Urinary bladder (tissue), 4 donors: ENCODE data around the gene PLCB2. TPM values are rescaled to one million over a fixed set of nuclear protein-coding genes. Genes with fewer than 3 reads are reported as not detected.

Experiments used
- DNase-seq: peaks from one replicate; pipeline ENCODE4 v3.0.0-alpha.2; 2015; ENCODE audit errors: extremely low spot score
- H3K27ac ChIP-seq: one replicate; pipeline ENCODE4 v1.5.1; 2013; ENCODE audit warnings: low read depth, mild to moderate bottlenecking, moderate library complexity
- H3K36me3 ChIP-seq: one replicate; pipeline ENCODE4 v1.6.1; 2013; ENCODE audit warnings: mild to moderate bottlenecking, moderate library complexity; ENCODE audit not compliant: insufficient read depth
- H3K4me1 ChIP-seq: one replicate; pipeline ENCODE4 v1.6.1; 2013; ENCODE audit warnings: mild to moderate bottlenecking, moderate library complexity; ENCODE audit not compliant: insufficient read depth
- H3K4me3 ChIP-seq: one replicate; pipeline ENCODE4 v1.5.1; 2013; ENCODE audit warnings: low read depth, low read length
- WGBS: extraction: QIAGEN DNeasy Blood & Tissue Kit; methylation state at CpG from one replicate; pipeline ENCODE4 v1.1.7; 2013; 5-methylcytosine and 5-hydroxymethylcytosine counted together
- polyA plus RNA-seq: library from polyadenylated mRNA; stranded (reverse); fragments of 200-250 nt; gene quantifications from one replicate; pipeline ENCODE4 v1.2.3, GENCODE V29; 2013
- total RNA-seq: library from RNA; depleted of rRNA; stranded (reverse); fragments of >200 nt; gene quantifications from one replicate; pipeline ENCODE4 v1.2.3, GENCODE V29; 2014
- donor health status: healthy with polysubstance abuse.
- donor health status: healthy.

PLCB2 gene
- total and polyA plus RNA-seq, 2 donors, result 3.9 to 9.8 TPM

DNA sequence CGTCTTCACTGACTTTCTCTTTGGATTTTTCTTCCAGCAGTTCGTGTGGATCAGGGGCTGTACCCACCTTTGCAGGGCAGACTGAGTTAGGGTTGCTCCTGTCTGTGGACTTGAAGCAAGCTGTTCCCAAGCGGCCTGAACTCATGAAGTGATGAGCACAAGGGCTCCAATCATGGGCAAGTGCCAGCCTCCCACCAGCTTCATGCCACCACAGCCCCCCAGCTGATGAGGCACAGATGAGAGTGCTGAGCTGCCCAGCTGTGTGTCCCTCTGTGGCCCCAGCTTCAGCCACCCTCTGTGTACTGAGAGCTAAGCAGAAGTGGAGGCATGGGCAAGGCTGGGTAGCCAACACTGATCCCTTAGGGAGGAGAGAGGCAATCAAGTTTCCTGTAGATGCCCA, 3.3 kb upstream of the PLCB2 start:
- no peaks in the 10 kb centered on the region for H3K36me3 ChIP-seq
- WGBS, result 63% methylated on average over 3 of the region's 3 CpGs
- H3K4me3 ChIP-seq, result no peak overlapping the region
- no peak overlapping the region for H3K27ac ChIP-seq
- H3K4me1 ChIP-seq, result no peaks in the 10 kb centered on the region
- DNase-seq, result no peak

DNA sequence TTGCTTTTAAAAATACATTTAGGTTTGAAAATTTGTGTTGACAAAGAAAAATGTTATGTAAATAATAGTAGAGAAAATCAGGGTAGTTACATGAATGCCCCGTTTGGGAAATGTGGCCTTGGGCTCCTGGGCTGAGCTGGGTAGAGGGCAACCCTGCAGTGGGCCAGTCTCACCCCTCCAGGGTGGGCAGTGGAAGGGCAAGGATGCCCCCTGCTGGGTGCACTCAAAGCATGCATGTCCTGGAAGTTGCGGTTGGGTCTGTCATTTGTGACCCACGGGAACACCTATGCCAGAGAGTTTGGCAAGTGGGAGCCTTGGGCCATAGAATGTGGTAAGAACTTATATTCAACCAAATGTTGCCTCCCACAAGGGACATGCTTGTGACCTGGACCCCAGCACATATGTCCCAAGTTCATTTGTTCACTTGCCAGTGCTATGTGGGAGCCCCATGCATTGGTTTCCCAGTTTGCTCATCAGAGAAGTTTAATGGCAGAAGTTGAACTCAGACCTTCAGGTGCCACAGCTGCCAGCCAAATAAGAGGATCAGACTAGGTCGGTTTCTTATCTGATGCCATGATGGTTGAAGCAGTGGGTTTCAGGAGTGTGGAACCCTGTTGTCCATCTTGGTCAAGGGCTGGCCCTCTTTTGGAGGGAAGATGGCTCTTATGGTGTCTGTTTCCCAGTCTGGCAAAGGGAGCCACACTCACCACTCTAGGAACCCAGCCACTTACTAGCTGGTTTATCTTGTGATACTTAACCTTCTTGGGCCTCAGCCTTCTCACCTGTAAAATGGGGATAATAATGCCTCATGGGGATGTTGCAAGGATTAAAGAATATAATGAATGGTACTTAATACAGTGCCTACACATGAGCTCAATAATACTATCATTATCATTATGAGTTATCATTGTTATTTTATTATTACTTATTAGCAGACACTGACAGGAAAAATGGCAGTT, 2.5 kb upstream of the PLCB2 start:
- H3K27ac ChIP-seq, result no peak overlapping the region
- DNase-seq, result no peak
- H3K4me1 ChIP-seq, result no peaks in the 10 kb centered on the region
- no peak overlapping the region for H3K4me3 ChIP-seq
- H3K36me3 ChIP-seq, result no peaks in the 10 kb centered on the region
- 20% methylated on average over 4 of the region's 4 CpGs for WGBS

DNA sequence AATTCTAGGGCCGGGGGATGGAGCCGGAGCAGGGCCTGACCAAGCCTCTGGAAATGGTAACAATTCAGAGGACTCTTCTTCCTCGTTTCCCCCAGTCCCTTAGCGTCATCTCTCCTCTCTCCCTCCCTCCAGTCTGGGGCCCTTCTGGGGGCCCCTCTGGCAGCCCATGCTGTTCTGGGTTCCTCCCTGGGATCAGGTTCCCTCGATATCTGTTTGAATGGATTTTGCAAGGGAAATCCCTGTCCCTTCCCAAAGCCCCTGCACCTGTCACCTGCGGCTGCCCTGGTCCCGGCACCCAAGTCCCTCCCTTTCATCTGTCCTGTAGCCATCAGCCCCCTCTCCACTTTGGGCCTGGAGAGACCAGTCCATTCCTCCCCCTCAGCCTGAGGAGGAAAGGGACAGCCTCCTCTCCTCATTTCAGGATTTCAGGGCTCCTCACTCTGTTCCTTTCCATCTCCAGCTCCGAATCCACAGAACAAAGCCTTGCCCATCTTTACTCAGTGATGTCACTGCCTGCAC, 1.7 kb upstream of the PLCB2 start:
- Histone ChIP-seq H3K4me1 (no peaks in the 10 kb centered on the region), H3K36me3 (no peaks in the 10 kb centered on the region), H3K27ac (no peak overlapping the region), H3K4me3 (no peak overlapping the region)
- 77% methylated on average over 8 of the region's 8 CpGs for WGBS
- no peak for DNase-seq

DNA sequence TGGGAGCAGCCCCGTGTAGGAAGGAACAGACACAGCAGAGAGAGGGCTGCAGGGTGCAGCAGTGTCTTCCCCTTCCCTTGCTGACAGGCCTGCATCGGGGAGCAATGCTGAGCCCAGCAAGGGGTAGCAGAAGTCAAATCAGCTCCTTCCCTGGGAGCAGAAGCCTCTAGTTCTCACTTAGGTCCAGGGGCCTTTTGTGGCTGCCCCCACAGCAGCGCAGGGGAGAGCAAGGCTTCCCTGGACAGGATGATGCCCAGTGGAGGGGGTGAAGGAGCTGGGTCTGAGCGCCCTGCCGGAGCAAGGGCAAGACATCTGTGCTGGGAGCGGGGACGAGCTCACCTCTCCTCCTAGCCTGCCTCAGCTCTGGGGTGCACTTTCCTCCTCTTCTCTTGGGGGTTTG, 827 bp downstream of the PLCB2 start:
- DNase-seq, result no peak
- H3K36me3 ChIP-seq, result no peaks in the 10 kb centered on the region
- H3K27ac ChIP-seq, result no peak overlapping the region
- 69% methylated on average over 7 of the region's 7 CpGs for WGBS
- H3K4me3 ChIP-seq, result no peak overlapping the region
- H3K4me1 ChIP-seq, result no peaks in the 10 kb centered on the region

DNA sequence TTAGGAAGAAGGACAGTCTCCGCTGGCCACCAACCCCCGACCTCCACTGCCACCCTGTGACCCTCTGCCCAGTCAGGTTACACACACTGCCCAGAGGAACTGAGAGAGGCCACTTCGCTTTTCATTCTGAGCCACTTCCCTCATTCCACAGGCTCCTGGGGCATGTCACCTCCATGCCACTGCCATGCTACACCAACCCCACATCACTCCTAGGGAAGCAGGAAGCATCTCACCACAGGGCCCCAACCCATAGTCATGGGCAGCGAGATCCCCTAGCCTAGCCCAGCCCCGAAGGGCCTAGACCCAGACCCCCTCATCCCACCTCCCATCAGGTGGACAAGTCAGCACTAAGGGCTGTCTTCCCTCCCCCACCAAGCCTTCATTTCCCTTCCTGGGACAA, 1.4 kb downstream of the PLCB2 start:
- Histone ChIP-seq H3K36me3 (no peaks in the 10 kb centered on the region), H3K4me1 (no peaks in the 10 kb centered on the region), H3K27ac (no peak overlapping the region), H3K4me3 (no peak overlapping the region)
- WGBS, result 90% methylated on average over 5 of the region's 5 CpGs
- DNase-seq, result no peak

DNA sequence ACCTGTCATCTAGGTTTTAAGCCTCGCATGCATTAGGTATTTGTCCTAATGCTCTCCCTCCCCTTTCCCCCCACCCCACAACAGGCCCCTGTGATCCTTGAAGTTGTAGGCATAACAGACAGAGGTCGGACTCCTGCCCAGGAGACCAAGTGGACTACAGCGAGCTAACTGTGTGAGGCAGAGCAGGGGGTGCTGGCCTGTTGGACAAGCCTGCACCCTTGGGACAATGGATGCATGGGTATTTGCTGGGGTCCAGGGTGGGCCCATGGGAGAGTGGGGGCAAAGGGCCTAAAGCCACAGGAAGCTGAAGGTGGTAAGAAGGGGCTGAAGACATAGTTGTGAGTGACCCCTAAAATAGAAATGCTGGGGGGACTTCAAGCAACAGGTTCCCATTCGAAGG, 2.5 kb downstream of the PLCB2 start:
- WGBS, result 94% methylated on average over 4 of the region's 4 CpGs

DNA sequence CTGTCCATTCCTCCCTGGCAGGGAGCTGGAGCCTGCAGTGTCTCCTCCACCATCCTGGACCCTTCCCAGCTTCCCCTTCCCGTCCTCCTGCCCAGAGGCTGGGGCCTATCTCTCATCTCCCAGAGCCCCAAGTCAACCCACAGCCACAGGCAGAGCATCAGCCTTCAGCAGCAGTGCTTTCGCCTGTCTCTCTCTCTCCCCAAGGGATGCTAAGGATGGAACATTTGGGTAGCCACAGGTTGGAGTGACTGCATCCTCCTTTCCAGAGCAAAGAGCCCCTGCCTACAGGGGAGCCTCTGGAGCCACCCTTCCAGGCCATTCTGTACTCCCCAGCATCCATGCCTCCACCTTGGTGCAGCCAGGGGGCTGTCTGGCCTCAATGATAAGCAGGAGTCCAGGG, 4.2 kb downstream of the PLCB2 start:
- Histone ChIP-seq H3K4me3 (no peak overlapping the region), H3K27ac (no peak overlapping the region), H3K4me1 (no peaks in the 10 kb centered on the region), H3K36me3 (no peaks in the 10 kb centered on the region)
- DNase-seq, result no peak
- WGBS, result 93% methylated on average over 2 of the region's 2 CpGs

More for the DNA sequence above, 2.5 kb downstream of the PLCB2 start:
- Histone ChIP-seq H3K4me1 (no peaks in the 10 kb centered on the region), H3K4me3 (no peak overlapping the region), H3K36me3 (no peaks in the 10 kb centered on the region), H3K27ac (no peak overlapping the region)
- DNase-seq, result no peak

DNA sequence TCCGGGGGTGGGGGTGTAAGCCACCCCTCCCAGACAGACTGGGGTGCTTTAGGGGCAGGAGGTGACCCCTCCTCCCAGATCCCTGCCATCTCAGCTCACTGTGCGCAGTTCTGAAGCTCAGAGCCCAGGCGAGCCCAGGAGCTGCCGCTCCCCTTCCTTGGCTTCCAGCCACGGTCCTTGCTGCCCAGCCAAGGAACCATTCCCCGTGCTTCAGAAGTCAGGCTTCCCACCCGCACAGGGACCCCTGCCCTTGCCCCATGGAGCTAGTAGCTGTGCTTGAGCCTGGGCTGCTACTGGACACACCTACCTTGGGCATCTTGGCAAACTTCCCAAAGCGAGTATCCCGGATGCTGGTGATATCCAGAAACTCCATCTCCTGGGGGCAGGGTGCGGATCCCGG, 4.8 kb downstream of the PLCB2 start:
- no peaks in the 10 kb centered on the region for H3K4me1 ChIP-seq
- no peak overlapping the region for H3K27ac ChIP-seq
- H3K36me3 ChIP-seq, result no peaks in the 10 kb centered on the region
- DNase-seq, result no peak
- WGBS, result 64% methylated on average over 11 of the region's 11 CpGs
- H3K4me3 ChIP-seq, result no peak overlapping the region

DNA sequence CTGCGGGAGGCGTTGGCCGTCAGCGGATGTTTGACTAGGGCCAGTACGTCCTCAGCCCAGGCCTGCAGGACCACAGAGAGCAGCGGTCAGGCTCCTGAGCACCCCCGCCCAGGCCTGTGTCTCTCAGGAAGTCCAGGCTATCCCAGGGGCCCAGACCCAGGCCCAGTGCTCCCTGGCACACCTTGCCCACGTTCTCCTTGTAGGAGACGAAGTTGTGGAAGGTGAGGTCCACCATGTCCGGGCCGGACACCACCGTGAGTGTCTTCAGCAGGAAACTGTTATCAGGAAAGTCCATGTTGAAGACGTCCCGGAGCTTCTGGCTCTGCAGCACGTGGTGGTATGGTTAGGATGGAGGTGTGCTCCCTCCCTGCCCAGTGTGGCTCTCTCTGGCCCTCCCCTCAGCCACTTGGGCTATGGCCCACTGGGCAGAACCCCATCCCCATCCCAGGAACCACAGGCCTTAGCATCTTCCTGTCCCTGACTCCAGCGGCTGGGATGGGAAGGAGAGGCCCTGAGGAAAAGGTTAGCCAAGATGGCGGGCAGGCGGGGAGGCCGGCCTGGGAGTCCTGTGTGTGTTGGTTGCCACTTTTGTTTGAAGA, 5.3 kb downstream of the PLCB2 start:
- H3K27ac ChIP-seq, result no peak overlapping the region
- no peak overlapping the region for H3K4me3 ChIP-seq
- DNase-seq, result no peak
- H3K4me1 ChIP-seq, result no peaks in the 10 kb centered on the region
- 95% methylated on average over 19 of the region's 19 CpGs for WGBS
- H3K36me3 ChIP-seq, result no peaks in the 10 kb centered on the region

DNA sequence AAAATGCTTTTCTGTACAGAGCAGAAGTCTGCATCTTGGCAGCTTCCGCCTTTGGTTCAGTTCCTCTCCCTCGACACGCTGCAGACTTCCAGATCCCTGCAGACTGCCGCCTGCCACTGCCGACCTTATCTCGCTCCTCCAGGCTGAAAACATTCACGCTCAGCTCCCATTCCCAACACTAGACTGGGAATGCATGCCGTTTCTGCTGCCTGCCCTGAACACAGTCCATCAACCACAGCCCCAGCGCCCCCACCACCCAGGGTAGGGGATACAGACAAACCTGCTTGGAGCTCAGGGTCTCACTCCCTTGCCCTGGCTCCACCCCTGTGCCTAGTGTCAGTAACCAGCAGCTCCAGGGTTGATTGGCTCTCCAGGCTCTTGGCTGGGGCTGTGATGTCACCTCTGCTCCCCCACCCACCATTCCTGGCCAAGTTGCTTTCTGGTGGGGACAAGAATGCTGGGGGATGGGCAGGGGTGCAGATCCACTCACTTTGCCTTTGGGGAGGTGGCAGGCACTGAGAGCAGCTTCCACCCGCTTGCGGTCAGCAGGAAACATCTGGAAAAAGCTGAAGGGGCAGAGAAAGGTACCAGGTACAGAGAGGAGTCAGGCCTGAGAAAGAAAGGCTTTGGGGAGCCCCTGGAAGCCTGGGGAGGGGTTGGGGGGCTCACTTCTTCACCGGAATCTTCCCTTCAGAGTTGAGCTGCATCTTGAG, 6.1 kb downstream of the PLCB2 start:
- Histone ChIP-seq H3K4me1 (no peaks in the 10 kb centered on the region), H3K27ac (no peak overlapping the region), H3K4me3 (no peak overlapping the region), H3K36me3 (no peaks in the 10 kb centered on the region)
- 50% methylated on average over 12 of the region's 12 CpGs for WGBS
- DNase-seq, result no peak

DNA sequence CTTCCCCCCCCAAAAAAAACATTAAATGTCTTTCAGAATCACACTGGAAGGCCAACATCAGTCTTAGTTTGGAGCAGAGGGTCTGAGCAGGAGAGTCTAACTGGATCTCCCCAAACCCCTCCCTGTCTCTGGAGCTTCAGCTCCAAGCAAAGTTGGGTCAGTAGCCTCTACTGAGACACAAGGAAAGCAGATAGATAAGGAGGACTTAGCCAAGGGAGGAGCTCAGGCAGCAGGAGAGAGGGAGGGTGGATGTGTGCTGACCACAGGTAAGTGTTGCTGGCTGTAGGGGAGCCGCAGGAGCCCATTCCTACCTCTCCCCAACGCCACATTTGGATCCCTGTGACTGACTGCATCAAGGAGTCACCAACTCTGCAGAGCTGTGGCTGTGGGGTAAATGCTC, 7.0 kb downstream of the PLCB2 start:
- WGBS, result 96% methylated on average over 2 of the region's 2 CpGs
- Histone ChIP-seq H3K27ac (no peak overlapping the region), H3K4me1 (no peaks in the 10 kb centered on the region), H3K36me3 (no peaks in the 10 kb centered on the region), H3K4me3 (no peak overlapping the region)
- no peak for DNase-seq

DNA sequence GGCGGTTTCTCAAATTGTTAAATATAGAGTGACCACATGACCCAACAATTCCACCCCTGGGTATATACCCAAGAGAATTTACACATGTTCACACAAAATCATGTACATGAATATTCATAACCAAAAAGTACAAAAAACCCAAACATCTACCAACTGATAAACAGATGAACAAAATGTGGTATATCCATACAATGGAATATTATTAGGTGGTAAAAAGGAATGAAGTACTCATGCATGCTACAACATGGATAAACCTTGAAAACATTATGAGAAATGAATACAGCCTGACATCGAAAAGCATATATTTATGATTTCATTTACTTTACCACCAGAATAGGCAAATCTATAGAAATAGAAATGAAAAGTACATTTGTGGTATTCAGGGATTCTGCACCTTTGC, 7.4 kb downstream of the PLCB2 start:
- H3K27ac ChIP-seq, result no peak overlapping the region
- no peaks in the 10 kb centered on the region for H3K36me3 ChIP-seq
- no peak overlapping the region for H3K4me3 ChIP-seq
- no peak for DNase-seq
- no peaks in the 10 kb centered on the region for H3K4me1 ChIP-seq
- 100% methylated on average over 2 of the region's 2 CpGs for WGBS

DNA sequence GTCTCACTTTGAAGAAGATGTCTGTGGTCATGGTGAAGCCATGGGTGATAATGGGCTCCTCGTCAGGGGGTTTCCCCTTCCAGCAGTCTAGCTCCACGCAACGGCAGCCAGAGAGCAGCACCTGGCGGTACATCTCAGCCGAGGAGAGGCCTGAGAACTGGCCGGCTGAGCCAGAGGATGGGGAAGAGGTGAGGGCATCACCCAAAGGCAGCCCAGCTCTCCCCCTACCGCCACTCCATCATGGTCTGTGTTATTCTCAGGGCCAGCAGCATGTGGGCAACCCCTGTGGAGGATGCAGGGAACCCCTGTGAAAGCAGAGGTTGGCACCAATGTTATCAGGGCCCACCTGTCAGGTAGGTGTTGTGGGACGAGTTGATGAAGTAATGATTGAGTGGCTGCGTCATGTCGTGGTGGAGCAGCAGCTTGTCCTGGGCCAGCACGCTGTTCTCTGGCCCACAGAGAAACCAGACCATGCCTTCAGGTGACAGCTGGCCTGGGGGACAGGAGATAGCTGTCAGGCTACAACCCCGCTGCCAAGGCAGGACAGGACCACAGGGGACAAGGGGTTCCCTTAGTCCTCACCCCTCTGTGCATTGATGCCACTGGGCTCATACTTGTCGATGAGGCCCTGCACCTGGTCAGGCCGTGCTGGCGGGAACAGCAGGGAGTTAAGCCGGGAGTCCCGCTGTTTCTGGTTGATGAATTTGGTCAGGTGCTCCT, 9.4 kb downstream of the PLCB2 start:
- Histone ChIP-seq H3K4me3 (no peak overlapping the region), H3K36me3 (no peaks in the 10 kb centered on the region), H3K4me1 (no peaks in the 10 kb centered on the region), H3K27ac (no peak overlapping the region)
- no peak for DNase-seq
- 95% methylated on average over 17 of the region's 17 CpGs for WGBS
